Stimulated activated CD8-positive, alpha-beta memory T cell treated with anti-CD3 and anti-CD28 coated beads, Interleukin-7, amount 100 ng/mL, for 48 hours (primary cell): ENCODE results near the gene B4GALT6.

Experiments used
- DNase-seq, 2 donors: peaks; one replicate each; pipeline ENCODE4 v3.0.0-alpha.2; 2020; ENCODE audit warnings: low read depth in 1 of 2; ENCODE audit errors: extremely low read depth in 1 of 2

Gene B4GALT6

DNA sequence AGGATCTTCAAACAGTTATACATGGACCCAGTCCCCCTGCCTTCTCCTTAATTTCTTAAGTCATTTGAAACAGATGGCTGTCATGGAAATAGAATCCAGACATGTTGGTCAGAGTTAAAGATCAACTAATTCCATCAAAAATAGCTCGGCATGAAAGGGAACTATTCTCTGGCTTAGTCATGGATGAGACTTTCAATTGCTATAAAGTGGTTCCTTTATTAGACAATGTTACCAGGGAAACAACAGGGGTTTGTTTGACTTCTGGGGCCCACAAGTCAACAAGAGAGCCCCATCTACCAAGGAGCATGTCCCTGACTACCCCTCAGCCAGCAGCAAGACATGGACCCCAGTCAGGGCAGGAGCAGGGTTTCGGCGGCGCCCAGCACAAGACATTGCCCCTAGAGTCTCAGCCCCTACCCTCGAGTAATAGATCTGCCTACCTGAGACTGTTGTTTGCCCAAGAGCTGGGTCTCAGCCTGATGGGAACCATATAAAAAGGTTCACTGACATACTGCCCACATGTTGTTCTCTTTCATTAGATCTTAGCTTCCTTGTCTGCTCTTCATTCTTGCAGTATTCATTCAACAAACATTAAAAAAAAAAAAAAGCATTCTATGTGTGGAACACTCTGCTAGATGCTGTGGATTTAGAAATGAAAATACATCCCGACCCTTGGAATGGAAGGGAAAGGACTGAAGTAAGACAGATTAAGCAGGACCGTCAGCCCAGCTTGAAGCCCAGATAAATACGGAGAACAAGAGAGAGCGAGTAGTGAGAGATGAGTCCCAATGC lies 88.1 kb downstream of the B4GALT6 start:
- no peak for DNase-seq

GRCh38 chr18:31595121-31595771 lies 89.1 kb downstream of the B4GALT6 start:
- no peak for DNase-seq

DNA sequence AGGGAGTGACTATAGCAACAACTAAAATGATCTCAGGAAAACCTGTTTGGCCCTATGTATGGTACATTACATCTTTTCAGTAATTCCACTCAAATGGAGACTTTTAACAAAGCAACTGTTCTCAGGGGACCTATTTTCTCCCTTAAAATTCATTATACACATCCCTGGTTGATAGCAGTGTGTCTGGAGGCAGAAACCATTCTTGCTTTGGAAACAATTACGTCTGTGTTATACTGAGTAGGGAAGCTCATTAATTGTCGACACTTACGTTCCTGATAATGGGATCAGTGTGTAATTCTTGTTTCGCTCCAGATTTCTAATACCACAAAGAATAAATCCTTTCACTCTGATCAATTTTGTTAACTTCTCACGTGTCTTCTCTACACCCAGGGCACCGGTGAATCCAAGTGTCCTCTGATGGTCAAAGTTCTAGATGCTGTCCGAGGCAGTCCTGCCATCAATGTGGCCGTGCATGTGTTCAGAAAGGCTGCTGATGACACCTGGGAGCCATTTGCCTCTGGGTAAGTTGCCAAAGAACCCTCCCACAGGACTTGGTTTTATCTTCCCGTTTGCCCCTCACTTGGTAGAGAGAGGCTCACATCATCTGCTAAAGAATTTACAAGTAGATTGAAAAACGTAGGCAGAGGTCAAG lies 91.7 kb downstream of the B4GALT6 start:
- DNase-seq, result no peak

DNA sequence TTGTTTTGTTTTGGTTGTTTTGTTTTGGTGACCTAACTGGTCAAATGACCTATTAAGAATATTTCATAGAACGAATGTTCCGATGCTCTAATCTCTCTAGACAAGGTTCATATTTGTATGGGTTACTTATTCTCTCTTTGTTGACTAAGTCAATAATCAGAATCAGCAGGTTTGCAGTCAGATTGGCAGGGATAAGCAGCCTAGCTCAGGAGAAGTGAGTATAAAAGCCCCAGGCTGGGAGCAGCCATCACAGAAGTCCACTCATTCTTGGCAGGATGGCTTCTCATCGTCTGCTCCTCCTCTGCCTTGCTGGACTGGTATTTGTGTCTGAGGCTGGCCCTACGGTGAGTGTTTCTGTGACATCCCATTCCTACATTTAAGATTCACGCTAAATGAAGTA lies 92.8 kb downstream of the B4GALT6 start, which contains the start of gene TTR:
Gene TTR, plus strand, starts transcription at position 250 of the 400 bp plus-strand sequence. Its CDS starts 26 bp downstream, at position 276.
- DNase-seq, result no peak

- DNase-seq, result no peak
These were observed 93.3 kb downstream of the B4GALT6 start for GRCh38 chr18:31591113-31591512.

DNA sequence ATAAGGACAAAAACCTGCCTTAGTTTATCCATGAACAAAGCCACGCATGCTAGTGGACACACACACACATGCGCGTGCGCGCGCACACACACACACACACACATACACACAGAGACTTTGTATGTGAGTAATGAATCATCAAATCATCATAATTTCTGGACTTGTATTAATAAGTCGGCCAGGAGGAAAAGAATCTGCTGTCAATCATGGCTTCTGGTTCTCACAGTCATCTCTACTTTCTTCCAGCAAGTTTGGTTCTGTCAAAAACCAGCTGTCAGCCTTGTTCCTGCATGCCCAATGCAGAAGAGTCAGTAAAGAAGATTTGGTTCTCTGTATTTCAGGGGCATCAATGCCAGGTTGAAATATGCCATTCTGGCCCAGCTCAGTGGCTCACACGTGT lies 93.8 kb downstream of the B4GALT6 start:
- no peak for DNase-seq

- no peak for DNase-seq
These were observed 96.9 kb downstream of the B4GALT6 start for GRCh38 chr18:31587529-31587928.

DNA sequence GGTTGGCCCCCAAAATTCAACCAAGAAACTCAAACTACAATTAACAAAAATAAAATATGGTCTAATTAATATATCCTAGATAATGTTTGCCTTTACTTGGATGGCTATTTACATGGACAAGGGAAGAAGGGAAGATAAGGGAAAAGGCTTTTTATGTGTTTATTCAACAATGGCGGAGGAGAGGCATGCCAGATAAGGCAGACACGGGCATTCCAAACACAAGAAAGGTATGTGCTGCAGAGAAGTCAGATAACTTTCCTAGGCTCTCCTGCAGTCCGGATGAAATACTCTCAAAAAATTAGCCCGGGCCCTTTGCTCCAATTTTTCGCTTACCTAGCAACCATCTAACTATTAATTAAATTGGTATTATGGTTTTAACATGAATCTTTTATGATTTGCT lies 97.8 kb downstream of the B4GALT6 start:
- DNase-seq, result no peak

GRCh38 chr18:31585991-31586390 lies 98.4 kb downstream of the B4GALT6 start:
- DNase-seq, result no peak

GRCh38 chr18:31583185-31583854 lies 101.1 kb downstream of the B4GALT6 start:
- no peak for DNase-seq

GRCh38 chr18:31581498-31582197 lies 102.7 kb downstream of the B4GALT6 start:
- no peak for DNase-seq

- no peak for DNase-seq
These were observed 105.0 kb downstream of the B4GALT6 start for GRCh38 chr18:31579375-31579774.

DNA sequence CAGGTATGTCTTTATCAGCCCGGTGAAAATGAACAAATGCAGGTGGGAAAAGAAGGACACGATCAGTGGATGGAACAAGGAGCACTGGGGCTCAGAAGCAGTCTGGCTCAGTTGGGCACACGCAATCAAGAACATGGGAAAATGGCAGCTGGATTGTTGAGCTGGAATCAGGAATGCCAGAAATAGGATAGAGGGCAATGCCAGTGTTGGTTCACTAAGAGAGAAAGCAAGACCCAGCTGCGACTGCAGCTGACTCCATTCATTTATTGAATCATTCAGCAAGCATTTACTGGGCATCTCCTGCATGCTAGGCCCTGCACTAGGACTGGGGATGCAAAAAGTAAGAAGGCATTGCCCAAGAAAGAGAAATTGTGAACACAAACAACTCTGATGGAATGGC lies 106.3 kb downstream of the B4GALT6 start:
- DNase-seq, result no peak

DNA sequence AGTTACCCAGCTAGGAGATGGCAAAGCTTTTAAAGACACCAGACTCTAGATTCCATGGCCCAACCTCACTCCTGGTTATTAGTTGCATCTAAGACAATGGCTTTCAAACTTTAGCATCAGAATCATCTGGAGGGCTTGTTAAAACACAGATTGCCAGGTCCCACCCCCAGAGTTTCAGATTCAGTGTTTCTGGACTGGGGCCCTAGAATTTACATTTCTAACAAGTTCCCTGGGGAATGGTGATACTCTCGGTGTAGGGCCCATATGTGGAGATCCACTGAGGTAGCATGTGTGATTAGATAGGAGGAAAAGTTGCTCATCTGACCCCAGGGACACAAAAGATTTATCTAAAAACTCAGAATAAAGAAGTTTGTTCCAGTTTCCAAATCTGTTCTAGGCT lies 107.2 kb downstream of the B4GALT6 start:
- DNase-seq, result no peak

GRCh38 chr18:31576670-31577069 lies 107.7 kb downstream of the B4GALT6 start:
- no peak for DNase-seq

GRCh38 chr18:31575515-31576257 lies 108.7 kb downstream of the B4GALT6 start:
- DNase-seq, result no peak

DNA sequence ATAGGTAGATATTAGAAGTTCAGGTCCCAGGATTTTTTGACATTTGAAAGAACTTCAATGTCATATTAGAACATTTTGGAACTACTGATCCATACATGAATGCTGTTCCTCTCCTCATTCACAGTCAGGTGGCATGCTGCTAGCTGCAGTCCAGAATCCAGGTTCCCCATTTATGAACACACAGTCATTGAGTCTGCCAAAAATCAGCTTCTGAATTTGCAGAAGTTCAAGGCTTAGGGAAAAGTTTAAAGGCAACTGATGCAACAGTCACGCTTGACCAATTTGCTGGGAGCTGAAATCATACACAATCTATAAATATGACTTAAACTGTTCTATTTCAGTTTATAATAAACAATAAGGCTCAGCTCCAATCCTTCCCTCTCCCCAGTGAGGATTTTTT lies 110.0 kb downstream of the B4GALT6 start:
- DNase-seq, result no peak
